ENCODE measurements around the gene ITGA2.

ITGA2 gene

DNA sequence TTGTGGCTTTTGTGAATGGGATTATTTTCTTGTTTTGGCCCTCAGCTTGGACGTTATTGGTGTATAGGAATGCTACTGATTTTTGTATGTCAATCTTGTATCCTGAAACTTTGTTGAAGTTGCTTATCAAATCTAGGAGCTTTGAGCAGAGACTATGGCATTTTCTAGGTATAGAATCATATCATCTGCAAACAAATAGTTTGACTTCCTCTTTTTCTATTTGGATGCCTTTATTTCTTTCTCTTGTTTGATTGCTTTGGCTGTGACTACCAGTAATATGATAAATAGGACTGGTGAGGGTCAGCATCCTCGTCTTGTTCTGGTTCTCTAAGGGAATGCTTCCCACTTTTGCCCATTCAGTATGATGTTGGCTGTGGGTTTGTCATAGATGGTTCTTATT is 24.7 kb downstream of the ITGA2 start:
- Histone ChIP-seq H3K27ac (ENCODE audit: low read depth, low read length) (no peak overlapping the region), H3K36me3 (ENCODE audit: control insufficient read depth in 1 of 2, insufficient read depth in 2 of 2, low read length in 2 of 2) (no peaks in the 10 kb centered on the region), H3K9ac (ENCODE audit: low read depth in 1 of 2, low read length in 2 of 2) (no peak overlapping the region), H3K4me3 (ENCODE audit: low read depth in 1 of 2, low read length in 2 of 2) (no peak overlapping the region), H3K9me3 (ENCODE audit: control insufficient read depth in 1 of 2, low read length in 2 of 2) (no peaks in the 10 kb centered on the region), H3K27me3 (ENCODE audit: control insufficient read depth in 1 of 2, insufficient read depth in 2 of 2, low read length in 2 of 2) (no peaks in the 10 kb centered on the region), H3K4me1 (ENCODE audit: control insufficient read depth in 1 of 2, insufficient read depth in 2 of 2, low read length in 2 of 2) (no peaks in the 10 kb centered on the region)

DNA sequence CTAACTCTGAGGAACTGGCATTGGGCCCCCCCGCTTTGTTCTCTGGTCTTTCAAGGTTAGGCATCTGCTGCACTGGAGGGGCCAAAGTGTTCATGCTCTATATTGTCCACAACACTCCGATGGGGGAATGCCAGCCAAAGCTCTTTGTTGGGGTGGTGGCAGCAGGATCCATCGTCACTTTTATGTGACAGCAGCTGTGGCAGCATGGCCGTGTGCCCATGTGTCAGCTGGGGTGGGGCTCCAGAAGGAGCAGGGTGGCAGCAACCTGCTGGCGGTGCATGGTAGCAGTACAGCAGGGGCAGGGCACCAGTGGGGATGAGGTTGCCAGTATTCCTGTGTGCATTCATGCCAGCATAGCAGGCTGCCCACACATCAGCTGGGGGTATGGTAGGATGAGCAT is 28.2 kb downstream of the ITGA2 start:
- no peak overlapping the region for H3K27ac ChIP-seq (ENCODE audit: low read depth, low read length)
- H3K9me3 ChIP-seq (ENCODE audit: control insufficient read depth in 1 of 2, low read length in 2 of 2): no peaks in the 10 kb centered on the region
- no peak overlapping the region for H3K9ac ChIP-seq (ENCODE audit: low read depth in 1 of 2, low read length in 2 of 2)
- no peaks in the 10 kb centered on the region for H3K27me3 ChIP-seq (ENCODE audit: control insufficient read depth in 1 of 2, insufficient read depth in 2 of 2, low read length in 2 of 2)
- peaks cover 5 to 8% of the 10 kb centered on the region in 2 donors for H3K4me1 ChIP-seq (ENCODE audit: control insufficient read depth in 1 of 2, insufficient read depth in 2 of 2, low read length in 2 of 2)
- H3K4me3 ChIP-seq (ENCODE audit: low read depth in 1 of 2, low read length in 2 of 2): no peak overlapping the region
- H3K36me3 ChIP-seq (ENCODE audit: control insufficient read depth in 1 of 2, insufficient read depth in 2 of 2, low read length in 2 of 2): no peaks in the 10 kb centered on the region

DNA sequence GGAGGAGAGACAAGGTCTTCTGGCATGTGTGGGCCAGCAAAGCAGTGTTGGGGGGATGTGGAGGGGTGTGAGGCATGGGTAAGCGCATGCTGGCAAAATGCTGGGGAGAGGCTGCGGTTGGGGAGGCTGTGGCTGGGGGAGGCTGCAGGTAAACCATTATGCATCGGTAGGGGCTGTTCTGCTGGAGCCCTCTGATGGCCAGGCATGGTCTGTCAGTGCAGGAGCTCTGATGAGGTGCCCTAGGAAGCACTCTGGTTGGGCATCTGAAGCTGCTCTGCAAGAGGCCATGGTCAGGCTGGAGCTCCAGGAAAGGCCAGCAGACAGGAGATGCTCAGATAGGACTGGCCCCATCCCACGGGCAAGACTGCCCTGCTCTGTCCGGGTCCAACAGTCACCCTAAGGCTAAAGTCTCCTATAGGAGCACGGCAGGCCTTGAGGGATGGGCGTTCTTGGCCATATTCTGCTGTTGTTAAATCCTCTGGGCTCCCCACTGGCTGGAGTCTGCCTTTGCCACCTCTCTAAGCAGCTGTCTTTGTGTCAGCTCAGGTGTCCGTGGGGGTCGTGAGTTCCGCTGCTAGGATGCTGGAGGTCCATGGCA is 28.7 kb downstream of the ITGA2 start:
- no peak overlapping the region for H3K27ac ChIP-seq (ENCODE audit: low read depth, low read length)
- H3K36me3 ChIP-seq (ENCODE audit: control insufficient read depth in 1 of 2, insufficient read depth in 2 of 2, low read length in 2 of 2): no peaks in the 10 kb centered on the region
- H3K4me3 ChIP-seq (ENCODE audit: low read depth in 1 of 2, low read length in 2 of 2): no peak overlapping the region
- no peak overlapping the region for H3K9ac ChIP-seq (ENCODE audit: low read depth in 1 of 2, low read length in 2 of 2)
- H3K9me3 ChIP-seq (ENCODE audit: control insufficient read depth in 1 of 2, low read length in 2 of 2): no peaks in the 10 kb centered on the region
- H3K4me1 ChIP-seq (ENCODE audit: control insufficient read depth in 1 of 2, insufficient read depth in 2 of 2, low read length in 2 of 2): peaks cover 5 to 9% of the 10 kb centered on the region in 2 donors
- H3K27me3 ChIP-seq (ENCODE audit: control insufficient read depth in 1 of 2, insufficient read depth in 2 of 2, low read length in 2 of 2): no peaks in the 10 kb centered on the region

GRCh38 chr5:53019320-53019719 is 30.2 kb downstream of the ITGA2 start:
- peaks cover 6 to 22% of the 10 kb centered on the region in 2 donors for H3K4me1 ChIP-seq (ENCODE audit: control insufficient read depth in 1 of 2, insufficient read depth in 2 of 2, low read length in 2 of 2)
- no peaks in the 10 kb centered on the region for H3K36me3 ChIP-seq (ENCODE audit: control insufficient read depth in 1 of 2, insufficient read depth in 2 of 2, low read length in 2 of 2)
- H3K27me3 ChIP-seq (ENCODE audit: control insufficient read depth in 1 of 2, insufficient read depth in 2 of 2, low read length in 2 of 2): no peaks in the 10 kb centered on the region
- H3K9me3 ChIP-seq (ENCODE audit: control insufficient read depth in 1 of 2, low read length in 2 of 2): no peaks in the 10 kb centered on the region
- H3K27ac ChIP-seq (ENCODE audit: low read depth, low read length): no peak overlapping the region
- no peak overlapping the region for H3K9ac ChIP-seq (ENCODE audit: low read depth in 1 of 2, low read length in 2 of 2)
- no peak overlapping the region for H3K4me3 ChIP-seq (ENCODE audit: low read depth in 1 of 2, low read length in 2 of 2)

- H3K9me3 ChIP-seq (ENCODE audit: control insufficient read depth in 1 of 2, low read length in 2 of 2): no peaks in the 10 kb centered on the region
- H3K9ac ChIP-seq (ENCODE audit: low read depth in 1 of 2, low read length in 2 of 2): no peak overlapping the region
- no peaks in the 10 kb centered on the region for H3K27me3 ChIP-seq (ENCODE audit: control insufficient read depth in 1 of 2, insufficient read depth in 2 of 2, low read length in 2 of 2)
- no peak overlapping the region for H3K27ac ChIP-seq (ENCODE audit: low read depth, low read length)
- no peak overlapping the region for H3K4me3 ChIP-seq (ENCODE audit: low read depth in 1 of 2, low read length in 2 of 2)
- no peaks in the 10 kb centered on the region for H3K36me3 ChIP-seq (ENCODE audit: control insufficient read depth in 1 of 2, insufficient read depth in 2 of 2, low read length in 2 of 2)
- H3K4me1 ChIP-seq (ENCODE audit: control insufficient read depth in 1 of 2, insufficient read depth in 2 of 2, low read length in 2 of 2): peaks cover 16 to 32% of the 10 kb centered on the region in 2 donors
Measured at GRCh38 chr5:53022930-53023511, 33.9 kb downstream of the ITGA2 start.

- no peaks in the 10 kb centered on the region for H3K36me3 ChIP-seq (ENCODE audit: control insufficient read depth in 1 of 2, insufficient read depth in 2 of 2, low read length in 2 of 2)
- no peaks in the 10 kb centered on the region for H3K9me3 ChIP-seq (ENCODE audit: control insufficient read depth in 1 of 2, low read length in 2 of 2)
- no peak overlapping the region for H3K4me3 ChIP-seq (ENCODE audit: low read depth in 1 of 2, low read length in 2 of 2)
- no peak overlapping the region for H3K9ac ChIP-seq (ENCODE audit: low read depth in 1 of 2, low read length in 2 of 2)
- no peak overlapping the region for H3K27ac ChIP-seq (ENCODE audit: low read depth, low read length)
- H3K4me1 ChIP-seq (ENCODE audit: control insufficient read depth in 1 of 2, insufficient read depth in 2 of 2, low read length in 2 of 2): peaks cover 16 to 32% of the 10 kb centered on the region in 2 donors
- no peaks in the 10 kb centered on the region for H3K27me3 ChIP-seq (ENCODE audit: control insufficient read depth in 1 of 2, insufficient read depth in 2 of 2, low read length in 2 of 2)
Measured at GRCh38 chr5:53023969-53024368, 34.8 kb downstream of the ITGA2 start.

DNA sequence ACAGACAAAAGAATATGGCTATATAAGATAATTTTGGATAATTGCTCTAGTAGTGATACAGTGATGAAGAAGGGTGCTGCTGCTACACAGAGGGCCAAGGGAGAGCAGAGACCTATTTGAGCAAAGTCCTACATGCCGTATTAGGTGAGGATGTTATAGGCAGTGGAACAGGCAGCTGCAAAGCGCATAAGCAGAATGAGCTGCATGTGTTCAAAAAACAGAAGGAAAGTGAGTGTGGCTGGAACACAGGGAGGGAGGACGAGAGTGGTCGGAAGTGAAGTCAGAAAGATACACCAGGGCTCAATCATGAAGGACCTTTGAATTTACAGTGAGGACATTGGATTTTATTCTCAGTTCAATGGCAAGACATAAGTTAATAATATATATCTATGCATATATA is 35.4 kb downstream of the ITGA2 start:
- H3K27ac ChIP-seq (ENCODE audit: low read depth, low read length): no peak overlapping the region
- H3K9me3 ChIP-seq (ENCODE audit: control insufficient read depth in 1 of 2, low read length in 2 of 2): no peaks in the 10 kb centered on the region
- no peaks in the 10 kb centered on the region for H3K27me3 ChIP-seq (ENCODE audit: control insufficient read depth in 1 of 2, insufficient read depth in 2 of 2, low read length in 2 of 2)
- H3K36me3 ChIP-seq (ENCODE audit: control insufficient read depth in 1 of 2, insufficient read depth in 2 of 2, low read length in 2 of 2): no peaks in the 10 kb centered on the region
- peaks cover 16 to 32% of the 10 kb centered on the region in 2 donors for H3K4me1 ChIP-seq (ENCODE audit: control insufficient read depth in 1 of 2, insufficient read depth in 2 of 2, low read length in 2 of 2)
- H3K9ac ChIP-seq (ENCODE audit: low read depth in 1 of 2, low read length in 2 of 2): no peak overlapping the region
- H3K4me3 ChIP-seq (ENCODE audit: low read depth in 1 of 2, low read length in 2 of 2): no peak overlapping the region

- Histone ChIP-seq H3K27me3 (ENCODE audit: control insufficient read depth in 1 of 2, insufficient read depth in 2 of 2, low read length in 2 of 2) (no peaks in the 10 kb centered on the region), H3K4me1 (ENCODE audit: control insufficient read depth in 1 of 2, insufficient read depth in 2 of 2, low read length in 2 of 2) (peaks cover 22 to 38% of the 10 kb centered on the region in 2 donors), H3K9ac (ENCODE audit: low read depth in 1 of 2, low read length in 2 of 2) (no peak overlapping the region), H3K36me3 (ENCODE audit: control insufficient read depth in 1 of 2, insufficient read depth in 2 of 2, low read length in 2 of 2) (no peaks in the 10 kb centered on the region), H3K9me3 (ENCODE audit: control insufficient read depth in 1 of 2, low read length in 2 of 2) (no peaks in the 10 kb centered on the region), H3K27ac (ENCODE audit: low read depth, low read length) (no peak overlapping the region), H3K4me3 (ENCODE audit: low read depth in 1 of 2, low read length in 2 of 2) (no peak overlapping the region)
Measured at GRCh38 chr5:53025487-53025886, 36.3 kb downstream of the ITGA2 start.

GRCh38 chr5:53027913-53028312 is 38.8 kb downstream of the ITGA2 start:
- Histone ChIP-seq H3K36me3 (ENCODE audit: control insufficient read depth in 1 of 2, insufficient read depth in 2 of 2, low read length in 2 of 2) (no peaks in the 10 kb centered on the region), H3K4me3 (ENCODE audit: low read depth in 1 of 2, low read length in 2 of 2) (no peak overlapping the region), H3K27me3 (ENCODE audit: control insufficient read depth in 1 of 2, insufficient read depth in 2 of 2, low read length in 2 of 2) (no peaks in the 10 kb centered on the region), H3K4me1 (ENCODE audit: control insufficient read depth in 1 of 2, insufficient read depth in 2 of 2, low read length in 2 of 2) (peaks cover 31 to 44% of the 10 kb centered on the region in 2 donors), H3K9me3 (ENCODE audit: control insufficient read depth in 1 of 2, low read length in 2 of 2) (no peaks in the 10 kb centered on the region), H3K27ac (ENCODE audit: low read depth, low read length) (no peak overlapping the region), H3K9ac (ENCODE audit: low read depth in 1 of 2, low read length in 2 of 2) (no peak overlapping the region)

- Histone ChIP-seq H3K9ac (ENCODE audit: low read depth in 1 of 2, low read length in 2 of 2) (no peak overlapping the region), H3K36me3 (ENCODE audit: control insufficient read depth in 1 of 2, insufficient read depth in 2 of 2, low read length in 2 of 2) (no peaks in the 10 kb centered on the region), H3K4me1 (ENCODE audit: control insufficient read depth in 1 of 2, insufficient read depth in 2 of 2, low read length in 2 of 2) (peaks cover 27 to 28% of the 10 kb centered on the region in 2 donors), H3K9me3 (ENCODE audit: control insufficient read depth in 1 of 2, low read length in 2 of 2) (no peaks in the 10 kb centered on the region), H3K27ac (ENCODE audit: low read depth, low read length) (no peak overlapping the region), H3K27me3 (ENCODE audit: control insufficient read depth in 1 of 2, insufficient read depth in 2 of 2, low read length in 2 of 2) (no peaks in the 10 kb centered on the region), H3K4me3 (ENCODE audit: low read depth in 1 of 2, low read length in 2 of 2) (no peak overlapping the region)
Measured at GRCh38 chr5:53029608-53030007, 40.5 kb downstream of the ITGA2 start.

Data from duodenal mucosa (tissue), 2 donors.